Naive B cell (primary cell): ENCODE data around the gene HIPK2. TPM values are rescaled to one million over a fixed set of nuclear protein-coding genes. Genes with fewer than 3 reads are reported as not detected.

ENCODE experiments used
- ATAC-seq, 2 donors: fragments of 150-1000 bp; cut with Tn5 transposase; 2 replicates each; pipeline ENCODE4 v1.10.0; 2021; ENCODE audit warnings: low read depth in 2 of 2, mild to moderate bottlenecking in 2 of 2, moderate library complexity in 2 of 2
- DNase-seq: peaks from one replicate; pipeline ENCODE4 v3.0.0; 2022
- H3K27ac Mint-ChIP-seq, 6 donors: one replicate each; pipeline ENCODE4 v1.8.0; 2020 to 2022; ENCODE audit warnings: mild to moderate bottlenecking in 6 of 6, mixed read lengths in 6 of 6, moderate library complexity in 5 of 6, inconsistent platforms in 2 of 6
- H3K27me3 Mint-ChIP-seq, 3 donors: one replicate each; pipeline ENCODE4 v1.8.0; 2021 to 2022; ENCODE audit warnings: mixed read lengths in 3 of 3, mild to moderate bottlenecking in 1 of 3
- H3K36me3 Mint-ChIP-seq, 2 donors: one replicate each; pipeline ENCODE4 v1.8.0; 2020 to 2022; ENCODE audit warnings: mixed read lengths in 2 of 2, inconsistent platforms in 1 of 2, mild to moderate bottlenecking in 1 of 2
- H3K4me1 Mint-ChIP-seq, 3 donors: one replicate each; pipeline ENCODE4 v1.8.0; 2020 to 2022; ENCODE audit warnings: mixed read lengths in 3 of 3, inconsistent platforms in 1 of 3, mild to moderate bottlenecking in 1 of 3, moderate library complexity in 1 of 3
- H3K4me3 Mint-ChIP-seq, 8 donors: one replicate each; pipeline ENCODE4 v1.8.0; 2020 to 2022; ENCODE audit warnings: mild to moderate bottlenecking in 8 of 8, mixed read lengths in 8 of 8, moderate library complexity in 8 of 8, inconsistent platforms in 2 of 8
- H3K9me3 Mint-ChIP-seq, 7 donors: one replicate each; pipeline ENCODE4 v1.8.0; 2020 to 2022; ENCODE audit warnings: mixed read lengths in 7 of 7, mild to moderate bottlenecking in 5 of 7, inconsistent platforms in 2 of 7, moderate library complexity in 1 of 7
- polyA plus RNA-seq, 6 donors: library from polyadenylated mRNA; unstranded; fragments of 300-500 nt; fragmentation: Illumina TruSeq; gene quantifications; one replicate each; pipeline ENCODE4 v1.2.3, GENCODE V29; 2021; ENCODE audit warnings: low read depth in 6 of 6

The HIPK2 gene
- polyA plus RNA-seq, 6 donors from 2014 or later = 0.54 to 1.1 (median 0.79) TPM

GRCh38 chr7:139721417-139721816, 56.4 kb downstream of the HIPK2 start:
- H3K36me3 Mint-ChIP-seq = peaks cover 3 to 4% of the 10 kb centered on the region in 2 donors
- no peak overlapping the region for H3K4me3 Mint-ChIP-seq
- H3K27me3 Mint-ChIP-seq = no peaks in the 10 kb centered on the region
- H3K27ac Mint-ChIP-seq = no peak overlapping the region
- DNase-seq (no peak), ATAC-seq (no peak)
- peaks cover 17 to 24% (median 23%) of the 10 kb centered on the region in 3 donors for H3K4me1 Mint-ChIP-seq
- H3K9me3 Mint-ChIP-seq = peaks cover 0 to 2% (median 0%) of the 10 kb centered on the region in 7 donors

DNA sequence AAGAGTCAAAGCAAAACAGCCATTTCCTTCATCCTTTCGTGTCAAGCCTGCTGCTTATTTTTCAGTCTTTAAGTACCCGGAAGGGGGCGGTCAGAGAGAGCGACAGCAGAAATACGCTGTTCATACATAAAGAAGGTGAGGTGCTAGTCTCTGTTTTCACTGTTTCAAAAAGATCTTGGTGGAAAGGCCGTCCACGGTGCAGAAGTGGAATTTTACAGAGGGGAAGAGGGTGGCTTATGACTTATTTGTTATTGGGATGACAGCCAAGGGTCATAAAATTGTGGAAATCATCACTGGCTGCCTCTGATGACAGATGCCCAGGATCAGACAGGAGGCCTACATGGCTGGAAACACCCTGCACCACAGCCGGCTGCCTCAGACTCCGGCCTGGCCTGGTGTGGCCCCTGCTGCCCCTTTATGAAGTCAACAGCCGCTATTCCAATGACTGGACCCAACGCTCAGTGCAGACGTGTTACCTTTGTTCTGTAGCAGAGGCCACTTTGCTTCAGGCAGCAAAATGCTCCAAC, 57.0 kb downstream of the HIPK2 start:
- no peak overlapping the region for H3K4me3 Mint-ChIP-seq
- H3K9me3 Mint-ChIP-seq = peaks cover 0 to 2% (median 0%) of the 10 kb centered on the region in 7 donors
- DNase-seq = no peak
- H3K36me3 Mint-ChIP-seq = peaks cover 6 to 9% of the 10 kb centered on the region in 2 donors
- H3K4me1 Mint-ChIP-seq = peaks cover 12 to 18% (median 17%) of the 10 kb centered on the region in 3 donors
- H3K27me3 Mint-ChIP-seq = no peaks in the 10 kb centered on the region
- peak overlapping the region in 1 of 6 donors; percentile 65 for H3K27ac Mint-ChIP-seq
- ATAC-seq = no peak

- Mint-ChIP-seq H3K9me3 (peaks cover 0 to 3% (median 0%) of the 10 kb centered on the region in 7 donors), H3K4me3 (no peak overlapping the region), H3K36me3 (peaks cover 10 to 15% of the 10 kb centered on the region in 2 donors), H3K27me3 (no peaks in the 10 kb centered on the region), H3K27ac (no peak overlapping the region), H3K4me1 (peaks cover 11 to 18% (median 17%) of the 10 kb centered on the region in 3 donors)
- ATAC-seq = no peak
- no peak for DNase-seq
Observed at GRCh38 chr7:139720186-139720585, 57.6 kb downstream of the HIPK2 start.

- H3K36me3 Mint-ChIP-seq = peaks cover 10 to 15% of the 10 kb centered on the region in 2 donors
- DNase-seq (no peak), ATAC-seq (peak; percentile 29 to 43)
- H3K27ac Mint-ChIP-seq = no peak overlapping the region
- H3K4me1 Mint-ChIP-seq = peaks cover 19 to 25% (median 25%) of the 10 kb centered on the region in 3 donors
- H3K9me3 Mint-ChIP-seq = peaks cover 0 to 3% (median 0%) of the 10 kb centered on the region in 7 donors
- no peak overlapping the region for H3K4me3 Mint-ChIP-seq
- no peaks in the 10 kb centered on the region for H3K27me3 Mint-ChIP-seq
Observed at GRCh38 chr7:139718859-139719258, 58.9 kb downstream of the HIPK2 start.

GRCh38 chr7:139718141-139718540, 59.7 kb downstream of the HIPK2 start:
- Mint-ChIP-seq H3K27me3 (no peaks in the 10 kb centered on the region), H3K4me3 (no peak overlapping the region), H3K9me3 (peaks cover 0 to 3% (median 0%) of the 10 kb centered on the region in 7 donors), H3K36me3 (peaks cover 10 to 15% of the 10 kb centered on the region in 2 donors), H3K4me1 (peaks cover 19 to 26% (median 26%) of the 10 kb centered on the region in 3 donors), H3K27ac (peak overlapping the region in 1 of 6 donors; percentile 6)
- no peak for ATAC-seq
- no peak for DNase-seq

DNA sequence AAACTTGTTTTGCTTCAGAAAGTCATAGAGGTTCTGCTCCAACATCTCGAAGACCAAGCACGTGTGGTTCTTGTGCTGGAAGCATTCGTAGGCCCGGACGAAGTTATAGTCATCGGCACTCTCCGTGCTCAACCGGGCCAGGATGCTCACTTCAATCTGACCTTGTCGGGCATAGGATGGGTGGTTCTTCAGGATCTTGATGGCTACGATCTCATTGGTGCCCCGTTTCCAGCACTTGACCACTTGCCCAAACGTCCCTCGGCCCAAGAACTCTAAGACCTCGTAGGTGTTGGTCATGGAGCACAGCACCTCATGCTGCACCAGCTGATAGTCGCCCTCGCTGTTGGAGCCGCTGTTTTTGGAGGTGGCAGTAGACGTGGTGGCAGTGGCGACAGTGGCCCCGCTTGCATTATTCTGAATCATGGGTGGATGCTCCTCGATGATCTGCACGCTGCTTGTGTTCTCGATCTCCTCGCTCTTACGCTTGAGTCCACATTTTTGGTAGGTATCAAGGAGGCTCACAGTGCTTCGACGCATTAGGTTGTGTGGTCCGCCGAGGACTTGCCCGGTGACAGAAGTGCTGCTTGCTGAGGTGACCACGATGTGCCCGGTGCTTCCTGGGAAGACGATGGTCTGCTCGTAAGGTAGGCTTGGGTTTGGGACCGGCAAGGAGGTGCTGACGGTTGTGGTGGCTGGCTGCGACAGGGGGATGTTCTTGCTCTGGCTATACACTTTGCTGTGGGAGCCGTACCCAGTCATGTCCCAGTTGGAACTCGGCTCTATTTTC, 61.4 kb downstream of the HIPK2 start:
- H3K4me3 Mint-ChIP-seq = peak overlapping the region in 4 of 8 donors; percentile 4 to 76 (median 29)
- H3K4me1 Mint-ChIP-seq = peaks cover 19 to 24% (median 22%) of the 10 kb centered on the region in 3 donors
- H3K36me3 Mint-ChIP-seq = peaks cover 10 to 15% of the 10 kb centered on the region in 2 donors
- peaks cover 0 to 3% (median 0%) of the 10 kb centered on the region in 7 donors for H3K9me3 Mint-ChIP-seq
- H3K27me3 Mint-ChIP-seq = no peaks in the 10 kb centered on the region
- DNase-seq (no peak), ATAC-seq (no peak)
- peak overlapping the region in 3 of 6 donors; percentile 20 to 85 (median 84) for H3K27ac Mint-ChIP-seq

GRCh38 chr7:139715194-139715815, 62.5 kb downstream of the HIPK2 start:
- Mint-ChIP-seq H3K4me1 (peaks cover 19 to 22% (median 21%) of the 10 kb centered on the region in 3 donors), H3K36me3 (peaks cover 10 to 15% of the 10 kb centered on the region in 2 donors), H3K27me3 (no peaks in the 10 kb centered on the region), H3K4me3 (peak overlapping the region; percentile 4 to 94 (median 75)), H3K9me3 (peaks cover 0 to 3% (median 0%) of the 10 kb centered on the region in 7 donors), H3K27ac (peak overlapping the region; percentile 72 to 96 (median 92))
- no peak for ATAC-seq
- DNase-seq = no peak

DNA sequence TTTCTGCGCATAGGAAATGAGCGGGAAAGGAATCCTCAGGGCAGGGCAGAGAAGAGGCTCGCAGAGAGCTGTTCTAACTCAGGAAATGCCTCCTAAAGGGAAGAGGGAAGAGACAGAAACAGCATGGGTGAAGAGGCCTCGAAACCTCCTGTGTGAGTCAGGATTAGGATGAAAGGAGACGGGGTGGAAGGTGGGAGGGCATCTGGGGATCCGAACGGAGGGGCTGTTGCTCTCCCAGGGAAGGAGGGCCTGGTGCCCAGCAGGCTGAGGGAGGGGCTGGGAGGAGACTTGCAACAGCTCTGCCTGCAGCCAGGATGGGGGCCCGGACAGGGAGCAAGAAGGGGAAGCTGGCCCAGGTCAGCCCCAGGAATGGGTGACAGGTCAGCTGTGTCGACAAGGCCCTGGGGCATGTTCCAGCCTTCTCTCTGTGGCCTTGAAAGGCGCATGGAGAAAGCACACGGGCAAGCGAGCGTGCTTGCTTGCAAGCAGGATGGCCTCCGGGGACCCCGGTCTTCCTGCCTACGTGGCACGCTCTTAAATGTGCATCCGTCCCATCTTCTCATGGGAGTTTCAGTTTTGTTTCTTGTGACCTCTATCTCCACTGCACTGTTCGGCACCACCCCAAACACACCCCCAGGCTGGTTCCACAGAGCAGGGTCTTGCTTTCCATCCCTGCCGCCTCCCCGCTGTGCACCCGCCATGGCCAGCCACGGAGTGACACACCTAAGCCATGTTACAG, 63.5 kb downstream of the HIPK2 start:
- DNase-seq (peak; percentile 67), ATAC-seq (peak; percentile 97)
- Mint-ChIP-seq H3K9me3 (peaks cover 0 to 3% (median 0%) of the 10 kb centered on the region in 7 donors), H3K36me3 (peaks cover 10 to 15% of the 10 kb centered on the region in 2 donors), H3K4me1 (peaks cover 22 to 25% (median 22%) of the 10 kb centered on the region in 3 donors), H3K27me3 (no peaks in the 10 kb centered on the region), H3K27ac (peak overlapping the region; percentile 56 to 96 (median 90)), H3K4me3 (peak overlapping the region; percentile 71 to 94 (median 76))

GRCh38 chr7:139713526-139714162, 64.2 kb downstream of the HIPK2 start:
- Mint-ChIP-seq H3K9me3 (peaks cover 0 to 3% (median 0%) of the 10 kb centered on the region in 7 donors), H3K4me1 (peaks cover 25 to 30% (median 27%) of the 10 kb centered on the region in 3 donors), H3K4me3 (peak overlapping the region in 7 of 8 donors; percentile 42 to 94 (median 76)), H3K36me3 (peaks cover 10 to 15% of the 10 kb centered on the region in 2 donors), H3K27ac (peak overlapping the region in 5 of 6 donors; percentile 84 to 96 (median 90)), H3K27me3 (no peaks in the 10 kb centered on the region)
- DNase-seq (no peak), ATAC-seq (no peak)

DNA sequence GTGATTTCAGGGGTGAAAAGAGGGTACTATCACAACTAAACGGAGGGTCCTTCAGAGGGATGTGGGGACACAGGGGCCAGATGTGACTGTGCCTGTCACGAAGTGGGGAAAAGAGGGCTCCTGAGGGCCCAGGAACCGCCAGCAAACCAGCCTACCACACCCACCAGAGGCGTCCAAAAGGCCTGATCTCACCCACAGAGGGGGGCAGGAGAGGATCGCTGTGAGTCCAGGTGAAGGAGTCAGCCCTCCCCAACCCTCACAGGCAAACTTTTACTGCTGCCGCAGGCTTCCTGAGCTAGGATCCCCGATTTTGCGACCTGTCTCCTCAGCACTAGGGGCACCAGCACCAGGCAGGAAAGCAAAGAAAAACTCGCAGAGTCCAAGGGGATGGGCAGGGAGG, 64.7 kb downstream of the HIPK2 start:
- Mint-ChIP-seq H3K27ac (peak overlapping the region in 4 of 6 donors; percentile 56 to 84 (median 66)), H3K27me3 (no peaks in the 10 kb centered on the region), H3K9me3 (peaks cover 0 to 3% (median 0%) of the 10 kb centered on the region in 7 donors), H3K4me3 (peak overlapping the region in 2 of 8 donors; percentile 47 to 65), H3K4me1 (peaks cover 28 to 36% (median 32%) of the 10 kb centered on the region in 3 donors), H3K36me3 (peaks cover 10 to 15% of the 10 kb centered on the region in 2 donors)
- ATAC-seq = no peak
- DNase-seq = no peak

GRCh38 chr7:139711991-139712743, 65.6 kb downstream of the HIPK2 start:
- Mint-ChIP-seq H3K27ac (peak overlapping the region in 5 of 6 donors; percentile 37 to 84 (median 76)), H3K27me3 (no peaks in the 10 kb centered on the region), H3K4me1 (peaks cover 33 to 41% (median 40%) of the 10 kb centered on the region in 3 donors), H3K9me3 (peaks cover 0 to 3% (median 0%) of the 10 kb centered on the region in 7 donors), H3K36me3 (peaks cover 10 to 15% of the 10 kb centered on the region in 2 donors), H3K4me3 (peak overlapping the region in 1 of 8 donors; percentile 47)
- no peak for DNase-seq
- ATAC-seq = no peak

- no peak for DNase-seq
- Mint-ChIP-seq H3K27me3 (no peaks in the 10 kb centered on the region), H3K4me1 (peaks cover 26 to 35% (median 32%) of the 10 kb centered on the region in 3 donors), H3K9me3 (no peaks in the 10 kb centered on the region), H3K36me3 (no peaks in the 10 kb centered on the region), H3K27ac (peak overlapping the region in 2 of 6 donors; percentile 27 to 41), H3K4me3 (no peak overlapping the region)
- ATAC-seq = no peak
Observed at GRCh38 chr7:139710036-139710435, 67.8 kb downstream of the HIPK2 start.
